HUDEP-2 (cell line): ENCODE data around the gene LSM10.
A peak's percentile ranks its signal among the peaks of the same experiment; 100 is the strongest.

Experiments
- DNase-seq, 76 experiments: peaks; one replicate each; lab custom pipeline; 2025; ENCODE audit not compliant: unreplicated experiment in 76 of 76; lab: John Stamatoyannopoulos, UW

The LSM10 gene

DNA sequence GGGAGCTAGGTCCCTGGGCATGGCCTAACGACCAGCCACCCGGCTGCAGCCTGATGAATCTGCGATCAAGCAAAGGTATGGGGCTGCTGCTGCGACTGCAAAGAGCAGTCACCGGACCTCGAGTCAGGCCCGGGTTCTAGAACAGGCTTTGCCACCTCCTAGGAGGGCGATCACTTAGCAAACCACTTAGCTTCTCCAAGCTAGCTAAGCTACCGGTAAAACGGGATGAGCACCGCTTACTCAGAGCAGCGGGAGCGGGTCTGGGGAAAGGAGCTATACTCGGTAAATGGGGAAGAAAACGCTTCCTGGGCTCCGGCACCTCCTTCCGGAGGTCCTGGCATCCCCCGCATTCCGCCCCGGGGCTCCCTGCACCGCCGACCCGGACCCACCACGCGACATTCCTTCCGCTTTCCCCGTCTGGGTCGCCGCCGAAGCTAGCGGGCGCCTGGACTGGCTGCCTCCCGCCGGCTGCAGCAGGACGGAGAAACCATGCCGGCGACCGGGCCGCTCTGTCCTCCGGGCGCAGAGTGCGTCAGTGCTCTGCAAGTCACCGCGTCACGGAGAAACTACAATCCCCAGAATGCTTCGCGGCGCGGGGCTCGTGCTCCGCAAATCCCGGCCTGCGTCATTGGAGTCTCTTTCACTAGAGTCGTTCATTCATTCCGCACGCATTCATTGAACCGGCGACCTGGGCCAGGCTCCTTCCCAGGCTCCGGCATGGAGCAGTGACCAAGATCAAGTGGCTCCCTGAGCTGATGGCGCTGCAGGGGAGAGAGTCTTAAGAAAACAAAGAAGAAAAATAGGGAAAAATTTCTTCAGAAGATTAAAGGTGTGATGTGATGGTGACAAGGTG, at the start of gene LSM10:
LSM10 (minus strand) TSS at position 531 of the 853 bp plus-strand sequence. CDS start 3,779 bp downstream, outside the sequence.
- peak in 74 of 76 experiments; percentile 21 to 91 (median 78) for DNase-seq

DNA sequence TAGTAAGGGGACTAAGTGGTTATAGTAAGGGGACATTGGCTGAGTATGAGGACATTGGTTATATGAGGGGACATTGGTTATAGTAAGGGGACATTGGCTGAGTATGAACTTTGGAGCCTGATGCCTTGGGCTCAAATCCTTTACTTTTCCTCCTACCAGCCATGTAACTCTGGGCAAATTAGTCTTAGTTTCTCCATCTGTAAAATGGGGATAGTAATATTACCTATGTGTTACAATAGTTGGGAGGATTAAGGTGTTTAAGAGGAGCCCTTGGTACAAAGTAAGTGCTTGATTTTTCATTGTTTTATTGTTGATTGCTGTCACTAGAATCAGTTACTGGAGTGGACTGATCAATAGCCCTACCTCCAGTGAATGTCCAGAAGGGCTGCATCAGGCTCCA, 49.7 kb upstream of the LSM10 start:
- DNase-seq, result no peak

DNA sequence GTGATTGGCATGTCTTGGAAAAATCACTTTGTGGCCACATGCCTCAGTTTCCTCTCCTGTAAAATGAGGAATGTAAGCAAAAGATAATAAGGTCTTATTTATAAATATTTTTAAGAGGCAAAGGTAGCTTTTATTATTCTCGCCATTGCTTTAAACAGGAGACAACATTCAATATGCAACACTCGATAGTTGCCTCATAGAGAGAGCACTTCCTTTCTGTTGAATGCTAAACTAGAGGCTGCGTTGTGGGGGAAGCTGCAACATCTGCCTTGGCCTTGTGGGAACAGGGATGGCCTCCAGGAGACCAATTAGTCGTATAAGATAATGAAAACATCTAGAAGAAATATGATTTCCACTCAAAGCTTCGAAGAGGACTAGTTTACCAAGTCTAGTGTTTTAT, 49.0 kb upstream of the LSM10 start:
- no peak for DNase-seq

DNA sequence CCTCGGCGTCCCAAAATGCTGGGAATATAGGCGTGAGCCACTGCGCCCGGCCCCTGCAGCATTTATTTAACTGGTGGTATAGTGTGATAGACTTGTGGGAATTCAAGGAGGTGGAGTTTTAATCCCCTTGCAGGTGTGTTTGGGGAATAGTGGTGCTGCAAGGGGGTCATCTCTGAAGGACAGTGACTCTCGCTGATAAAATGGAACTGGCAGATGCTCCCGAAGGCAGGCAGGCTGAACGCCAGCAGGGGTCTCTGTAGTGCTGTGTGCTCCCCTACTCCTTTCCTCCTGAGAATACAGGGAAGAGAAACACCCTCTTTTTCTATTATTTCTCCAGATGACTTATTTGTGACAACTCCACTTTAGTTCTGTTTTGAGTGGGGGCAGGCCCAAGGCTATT, 48.6 kb upstream of the LSM10 start:
- DNase-seq, result peak in 8 of 76 experiments; percentile 3 to 23 (median 4)

DNA sequence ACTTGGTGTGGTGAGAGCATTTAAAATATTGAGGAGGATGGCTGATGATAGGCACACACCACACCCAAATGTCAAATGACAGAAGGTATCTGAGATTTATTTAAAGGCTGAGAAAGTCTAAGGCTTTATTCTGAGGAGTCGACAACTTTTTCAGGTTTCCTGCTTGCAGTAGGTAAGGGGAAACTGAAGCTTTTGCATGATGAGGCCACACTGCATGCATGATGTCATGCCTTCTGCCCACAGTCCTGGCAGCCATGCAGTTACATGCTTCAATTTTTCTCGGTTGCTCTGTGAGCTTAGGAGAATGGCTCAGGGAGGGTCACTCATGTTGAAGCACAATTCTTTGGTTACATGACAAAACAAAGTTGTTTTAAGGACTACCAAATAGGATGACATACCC, 45.6 kb upstream of the LSM10 start:
- DNase-seq, result no peak

DNA sequence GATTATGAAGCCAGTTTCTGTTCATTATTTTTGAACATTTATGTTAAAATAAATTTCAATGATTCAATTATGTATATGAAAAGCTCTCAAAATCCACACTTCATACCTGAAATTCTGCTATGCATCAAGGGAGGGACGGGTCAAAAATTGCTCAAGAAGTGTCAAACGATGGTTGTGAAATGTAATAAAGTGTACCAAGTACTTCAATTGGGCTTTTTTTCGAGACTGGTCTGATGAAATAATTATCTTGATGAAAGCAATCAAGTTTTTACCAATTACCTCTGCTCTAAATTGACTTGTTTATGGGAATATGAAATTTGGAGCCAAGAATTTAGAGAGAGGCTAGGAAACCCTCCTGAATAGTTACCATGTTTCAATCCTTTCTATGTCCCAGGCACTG, 44.6 kb upstream of the LSM10 start:
- no peak for DNase-seq

DNA sequence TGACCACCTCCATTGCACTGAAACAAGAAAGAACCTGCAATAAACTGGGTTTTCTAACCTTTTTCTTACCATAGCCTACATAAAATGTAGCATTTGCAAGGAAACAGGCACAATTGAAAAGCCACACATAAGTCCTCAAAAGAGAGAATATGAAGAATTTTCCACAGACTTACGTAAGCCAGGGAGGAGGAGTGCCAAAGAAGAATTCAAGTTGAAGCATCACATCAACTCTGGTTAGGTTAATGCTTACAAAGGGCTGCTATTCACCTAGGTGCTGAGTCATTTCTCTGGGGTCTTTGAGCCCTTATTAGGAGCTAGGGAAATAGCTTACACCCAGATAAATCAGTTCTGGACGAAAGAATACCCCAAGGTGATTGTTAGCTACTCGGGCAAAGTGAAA, 42.9 kb upstream of the LSM10 start:
- no peak for DNase-seq

DNA sequence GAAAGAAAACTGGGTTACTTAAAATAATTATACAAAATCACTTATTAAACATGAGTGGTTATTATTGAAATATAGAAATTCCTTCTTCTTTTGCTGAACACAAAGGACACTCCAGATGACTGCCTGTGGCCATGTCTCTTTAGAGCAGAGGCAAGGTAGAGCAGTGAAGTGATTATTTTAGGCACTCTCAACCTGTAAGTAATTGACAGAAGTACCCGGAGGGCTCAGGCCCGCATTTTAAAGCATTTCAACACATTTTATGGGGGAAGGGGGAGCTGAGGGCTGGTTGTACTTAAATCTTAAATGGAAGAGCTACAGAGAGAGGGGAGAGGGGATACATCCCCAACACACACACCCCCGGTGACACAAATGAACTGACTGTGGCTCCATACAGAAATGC, 42.3 kb upstream of the LSM10 start:
- DNase-seq, result no peak

DNA sequence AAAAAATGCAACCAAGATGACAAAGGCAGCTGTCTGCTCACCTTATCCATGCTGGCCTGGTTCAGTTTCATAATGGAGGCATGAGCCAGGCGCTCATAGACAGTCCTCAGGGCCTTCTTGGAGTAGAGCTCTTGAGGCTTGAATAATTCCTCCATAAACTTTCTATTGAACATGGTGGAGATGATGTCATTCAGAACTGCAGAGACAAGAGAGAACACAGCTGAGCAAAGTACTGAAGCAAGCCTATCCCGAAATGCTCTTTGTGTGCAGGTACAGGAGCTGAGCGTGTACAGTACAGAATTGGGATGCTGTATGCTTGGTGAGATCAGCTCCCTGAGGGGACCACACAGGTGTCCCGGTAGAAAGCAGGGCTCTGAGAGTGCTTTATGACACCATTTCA, 41.0 kb upstream of the LSM10 start:
- DNase-seq, result no peak

DNA sequence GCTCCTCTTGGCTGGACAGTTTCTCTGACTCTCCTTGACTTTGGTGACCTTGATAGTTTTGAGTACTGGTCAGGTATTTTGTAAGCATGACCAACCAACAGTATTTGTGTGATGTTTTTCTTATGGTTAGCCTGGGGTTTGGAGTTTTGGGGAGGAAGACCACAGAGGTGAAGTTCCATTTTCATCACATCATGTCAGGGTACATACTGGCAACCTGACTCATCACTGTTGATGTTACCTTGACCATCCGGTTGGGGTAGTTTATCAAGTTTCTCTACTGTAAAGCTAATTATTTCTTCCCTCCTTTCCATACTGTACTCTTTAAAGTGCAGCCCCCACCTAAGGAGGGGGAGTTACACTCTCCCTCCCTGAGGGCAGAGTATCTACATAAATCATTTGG, 39.1 kb upstream of the LSM10 start:
- no peak for DNase-seq

DNA sequence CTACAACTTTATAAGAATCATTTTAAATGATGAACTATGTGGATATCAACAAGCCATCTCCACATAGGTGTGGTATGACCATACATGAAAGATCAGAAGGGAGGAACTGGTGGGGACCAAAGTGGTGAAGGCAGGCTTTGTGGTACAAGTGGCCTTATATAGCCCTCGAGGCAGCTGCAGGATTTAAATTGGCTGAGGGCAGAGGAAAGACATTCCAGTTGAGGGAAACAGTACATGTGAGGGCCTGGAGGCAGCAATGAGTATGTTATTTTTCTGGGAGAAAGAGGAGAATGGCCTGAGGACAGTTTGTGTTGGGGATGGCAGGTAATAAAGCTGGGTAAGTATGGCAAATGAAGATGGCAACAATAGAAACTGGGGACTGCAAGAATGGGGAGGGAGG, 35.4 kb upstream of the LSM10 start:
- DNase-seq, result no peak

DNA sequence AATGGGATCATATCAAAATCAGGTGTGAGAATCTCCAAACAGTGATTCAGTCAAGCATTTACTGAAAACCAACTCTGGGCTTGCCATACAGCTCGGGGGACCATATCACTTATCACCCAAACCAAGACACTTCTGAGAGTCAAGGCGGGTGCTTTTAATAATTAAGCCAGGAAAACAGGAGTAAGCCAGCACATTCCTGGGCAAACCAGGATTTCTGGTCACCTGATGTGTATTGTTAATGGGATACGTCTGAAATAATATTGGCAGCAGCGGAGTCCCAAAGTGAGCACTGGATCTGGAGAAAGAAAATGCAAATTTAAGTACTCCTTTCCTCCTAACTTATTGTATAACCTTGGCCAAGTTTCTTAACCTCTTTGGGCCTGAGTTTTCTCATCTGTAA, 34.9 kb upstream of the LSM10 start:
- DNase-seq, result no peak

DNA sequence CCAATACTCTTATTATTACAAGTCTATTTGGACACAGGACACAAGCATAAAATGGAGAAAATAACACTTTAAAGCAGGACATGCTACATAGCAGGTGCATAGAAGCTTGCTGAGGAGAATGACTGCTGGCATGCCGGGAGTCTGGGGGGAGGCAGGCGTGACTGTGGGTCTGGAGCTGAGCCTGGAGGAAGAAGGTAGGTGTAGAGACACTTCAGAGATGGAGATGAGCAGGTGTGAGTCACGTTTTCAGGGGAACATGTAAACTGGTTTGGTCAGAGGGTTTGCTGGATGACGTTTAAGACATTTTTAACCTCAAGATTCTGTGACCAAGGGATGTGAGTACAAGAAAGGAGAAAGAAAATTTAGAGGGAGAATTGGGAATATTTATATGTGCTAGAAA, 28.1 kb upstream of the LSM10 start:
- DNase-seq, result no peak

DNA sequence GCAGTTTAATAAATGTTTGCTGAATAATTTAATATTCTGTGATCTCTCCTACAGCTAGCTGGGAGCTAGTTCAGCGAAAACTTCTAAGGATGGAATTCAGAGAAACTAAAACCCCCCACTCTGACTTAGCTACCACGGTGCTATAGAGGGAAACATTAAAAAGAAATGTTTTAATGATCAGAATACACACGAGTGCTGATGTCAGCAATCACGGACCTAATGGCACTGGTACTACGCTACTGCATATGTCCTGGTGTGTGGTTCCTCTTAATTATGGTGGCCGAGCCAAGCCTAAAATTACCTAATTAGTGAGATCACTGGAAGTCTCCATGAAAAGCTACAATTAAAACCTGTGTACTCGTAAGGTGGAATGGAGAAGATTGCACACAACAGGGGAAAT, 23.9 kb upstream of the LSM10 start:
- DNase-seq, result no peak

DNA sequence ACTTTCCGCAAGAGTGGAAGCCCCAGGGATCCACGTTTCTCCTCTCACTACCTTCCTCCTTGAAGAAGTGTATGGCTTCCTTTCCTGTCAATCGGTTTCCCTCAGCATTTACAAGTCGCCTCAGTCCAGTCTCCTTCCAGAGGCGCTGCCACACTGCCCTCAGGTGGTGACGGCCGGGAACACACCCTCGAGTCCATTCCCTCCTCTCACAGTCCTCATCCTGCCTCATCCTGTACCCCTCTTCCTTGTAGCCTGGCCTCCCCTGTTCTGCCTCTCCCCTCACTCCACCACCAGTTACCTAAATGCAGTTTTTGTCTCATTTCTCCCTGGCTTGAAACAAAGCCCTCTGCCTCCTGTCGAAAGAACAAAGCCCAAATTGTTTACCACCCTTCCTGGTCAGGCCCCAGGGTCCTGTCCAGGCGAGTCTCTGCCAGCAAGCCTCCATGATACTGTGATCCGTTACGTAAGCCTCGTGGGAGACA, 23.2 kb upstream of the LSM10 start:
- DNase-seq, result peak in 71 of 76 experiments; percentile 11 to 87 (median 64)

DNA sequence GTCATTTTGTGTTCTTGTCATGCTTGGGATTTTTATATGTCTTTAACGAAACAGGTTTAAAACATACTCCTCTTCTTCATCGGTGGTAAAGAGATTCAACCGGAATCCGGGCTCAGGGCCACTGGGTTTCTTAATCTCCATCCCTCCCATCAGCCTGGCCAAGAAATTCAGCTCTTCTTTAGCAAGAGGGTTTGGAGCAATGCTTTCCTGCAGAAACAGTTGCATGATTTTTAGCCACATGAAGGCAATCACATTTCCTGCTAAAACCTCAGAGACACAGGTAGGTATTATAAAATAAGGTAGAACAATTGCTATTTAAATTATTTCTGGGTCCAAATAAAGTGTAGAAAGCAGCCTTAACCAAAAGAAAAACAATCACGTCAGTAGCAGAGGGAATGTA, 22.7 kb upstream of the LSM10 start:
- no peak for DNase-seq

DNA sequence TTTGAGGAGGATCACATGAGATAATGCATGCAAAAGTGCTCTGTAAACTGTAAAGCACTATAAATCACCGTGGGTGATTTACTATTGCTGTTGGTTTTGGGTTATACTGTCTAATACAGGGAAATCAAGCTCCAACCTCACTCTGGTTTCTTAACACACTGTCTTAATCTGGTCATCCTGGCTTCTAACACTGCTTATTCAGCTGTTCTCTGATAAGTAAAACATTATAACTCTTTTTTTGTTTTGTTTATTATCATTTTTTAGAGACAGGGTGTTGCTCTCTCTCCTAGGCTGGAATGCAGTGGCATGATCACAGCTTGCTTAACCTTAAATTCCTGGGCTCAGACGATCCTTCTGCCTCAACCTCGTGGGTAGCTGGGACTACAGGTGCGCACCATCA, 21.9 kb upstream of the LSM10 start:
- no peak for DNase-seq

DNA sequence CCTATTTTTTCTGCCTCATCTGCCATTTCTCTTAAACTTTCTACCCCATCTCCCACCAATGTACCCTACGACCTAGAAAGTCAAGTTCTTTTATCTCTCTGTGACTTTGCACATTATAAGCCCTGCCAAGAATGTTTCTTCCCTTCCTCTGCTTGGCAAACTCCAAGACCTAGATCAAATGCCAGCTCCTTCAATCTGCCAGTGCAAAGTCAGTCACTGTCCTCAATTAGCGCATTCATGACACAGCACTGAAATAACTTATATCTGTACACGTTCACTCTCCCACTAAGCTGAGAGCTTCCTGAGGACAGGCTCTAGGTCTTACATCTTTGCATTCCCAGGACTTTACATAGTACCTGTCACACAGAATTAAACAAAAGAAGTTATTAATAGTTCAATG, 21.4 kb upstream of the LSM10 start:
- DNase-seq, result no peak

DNA sequence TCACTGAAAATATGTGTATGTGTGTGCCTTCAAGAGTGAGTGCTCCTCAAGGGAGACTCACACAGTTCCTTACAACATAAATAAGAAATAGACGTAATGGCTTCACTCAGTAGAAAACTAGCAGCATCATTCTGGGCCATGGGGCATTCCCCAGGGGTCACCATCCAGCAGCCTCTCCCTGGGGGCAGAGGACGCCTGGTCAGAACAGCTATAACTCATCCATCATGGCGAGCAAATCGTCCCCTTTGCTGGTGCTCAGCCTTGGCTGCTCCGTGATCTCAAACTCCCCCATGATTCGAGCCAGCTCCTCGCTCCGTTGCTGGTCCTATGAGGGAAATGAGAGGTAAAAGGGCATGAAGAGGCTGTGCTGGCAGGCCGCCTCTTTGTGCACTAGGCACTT, 20.2 kb upstream of the LSM10 start:
- no peak for DNase-seq

DNA sequence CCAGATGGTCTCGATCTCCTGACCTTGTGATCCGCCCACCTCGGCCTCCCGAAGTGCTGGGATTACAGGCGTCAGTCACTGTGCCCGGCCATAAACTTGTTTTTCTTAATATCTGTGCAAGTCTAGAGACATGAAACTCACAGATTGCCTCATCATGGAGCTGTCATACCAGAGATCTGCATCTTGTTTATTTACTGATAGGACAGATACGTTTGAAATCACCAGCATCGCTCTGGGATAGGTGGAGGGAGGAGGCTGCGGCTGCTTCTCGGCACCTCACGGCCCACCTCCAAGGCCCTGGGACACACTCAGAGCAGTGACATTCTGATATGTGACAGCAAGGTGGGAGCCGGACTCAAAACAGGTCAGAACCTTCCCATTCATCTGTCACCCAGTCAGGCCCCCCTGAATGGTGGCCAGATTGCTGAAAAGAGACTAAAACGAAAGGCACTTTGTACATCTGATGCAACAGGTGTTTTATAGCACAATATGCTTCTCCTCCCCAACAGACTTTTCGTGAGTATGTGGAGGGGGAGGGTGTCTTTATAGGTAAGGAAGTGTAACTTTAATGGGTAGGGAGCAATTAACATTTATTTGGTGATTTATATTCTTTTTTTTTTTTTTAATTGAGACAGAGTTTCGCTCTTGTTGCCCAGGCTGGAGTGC, 18.1 kb upstream of the LSM10 start:
- DNase-seq, result no peak

DNA sequence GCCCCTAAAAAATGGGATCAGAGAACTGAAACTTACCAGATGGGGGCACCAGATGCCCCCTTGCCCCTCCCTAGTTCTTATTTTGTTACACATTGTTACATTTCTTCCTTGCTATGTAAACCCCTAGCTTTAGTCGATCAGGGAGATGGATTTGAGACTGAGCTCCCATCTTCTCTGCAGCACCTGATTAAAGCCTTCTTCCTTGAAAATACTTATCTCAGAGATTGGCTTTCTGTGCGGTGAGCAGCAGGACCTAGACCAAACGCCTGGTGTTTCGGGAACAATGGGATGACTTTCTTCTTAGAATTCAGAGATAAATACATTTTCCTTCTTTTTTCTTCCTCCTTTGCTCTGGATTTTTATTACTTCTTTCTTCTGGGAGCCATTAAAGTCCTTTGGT, 16.7 kb upstream of the LSM10 start:
- no peak for DNase-seq
